ENCODE data around the gene MMP2. TPM values are rescaled to one million over a fixed set of nuclear protein-coding genes. Genes with fewer than 3 reads are reported as not detected.

MMP2 gene
- total RNA-seq, 1 experiment from 2014 or later, result 1.5 TPM

- no TSS peak for BruUV-seq (replicated peaks)
- Histone ChIP-seq H3K9me3 (ENCODE audit: control insufficient read depth in 1 of 2, insufficient read depth in 1 of 2, low read depth in 1 of 2, low read length in 2 of 2) (no peaks in the 10 kb centered on the region), H2AFZ (ENCODE audit: low read depth, low read length, poor library complexity, severe bottlenecking) (no peak overlapping the region), H3K27ac (ENCODE audit: low read depth, low read length) (no peak overlapping the region), H3K79me2 (ENCODE audit: insufficient read depth, low read length) (no peaks in the 10 kb centered on the region), H3K4me3 (replicated peaks in 1 of 2; ENCODE audit: low read depth in 1 of 2, low read length in 2 of 2) (no peak overlapping the region), H4K20me1 (ENCODE audit: insufficient read depth) (no peaks in the 10 kb centered on the region), H3K4me1 (ENCODE audit: control insufficient read depth in 1 of 2, insufficient read depth in 2 of 2, low read length in 2 of 2) (no peaks in the 10 kb centered on the region), H3K4me2 (ENCODE audit: low read length) (no peak overlapping the region), H3K27me3 (ENCODE audit: insufficient read depth, low read length) (peaks cover 1% of the 10 kb centered on the region; the same call in 1 of the 2 replicates), H3K9ac (ENCODE audit: low read length) (no peak overlapping the region), H3K9me2 (ENCODE audit: insufficient read depth) (no peaks in the 10 kb centered on the region), H3K36me3 (ENCODE audit: control insufficient read depth in 1 of 2, insufficient read depth in 2 of 2, low read length in 2 of 2) (no peaks in the 10 kb centered on the region)
- ATAC-seq (no peak), DNase-seq (ENCODE audit: low read depth, low spot score) (no peak)
- POLR2A ChIA-PET, result no interaction called here
- CTCF ChIA-PET, result no interaction called here
- intact Hi-C loops (cut with micrococcal nuclease), result no loop called here
- RAD21 ChIA-PET (ENCODE audit: low non-redundant PET in 1 of 2, low total read pairs in 2 of 2, uncharacterized antibody in 2 of 2, unreplicated experiment in 2 of 2), result no interaction called here
- TF ChIP-seq JUND (IDR thresholded peaks at IDR 0.05), result no peak
- no peak for TF ChIP-seq EZH2phosphoT487 (IDR thresholded peaks at IDR 0.05; ENCODE audit: borderline replicate concordance)
- TF ChIP-seq ELF1 (IDR thresholded peaks at IDR 0.05; ENCODE audit: borderline replicate concordance, low read depth), result no peak
- no peak for TF ChIP-seq MAX (IDR thresholded peaks at IDR 0.05)
- TF ChIP-seq SIN3A (IDR thresholded peaks at IDR 0.05; ENCODE audit: low read depth), result no peak
- no peak for TF ChIP-seq ZNF274 (IDR thresholded peaks at IDR 0.05; ENCODE audit: low read depth, low read length)
- TF ChIP-seq ATF3 (IDR thresholded peaks at IDR 0.05), result no peak
- TF ChIP-seq ZBTB33 (IDR thresholded peaks at IDR 0.05; ENCODE audit: extremely low read depth, insufficient replicate concordance, low read length), result no peak
- TF ChIP-seq SP1 (IDR thresholded peaks at IDR 0.05; ENCODE audit: low read depth), result no peak
- no peak for TF ChIP-seq EZH2 (IDR thresholded peaks at IDR 0.05)
- TF ChIP-seq TCF7L2 (IDR thresholded peaks at IDR 0.05; ENCODE audit: borderline replicate concordance, extremely low read depth, insufficient read depth, insufficient read length), result no peak
- TF ChIP-seq CTCF (IDR thresholded peaks at IDR 0.05 in 2 of 3, conservative IDR thresholded peaks at IDR 0.05 in 1 of 3; ENCODE audit: borderline replicate concordance in 1 of 3, insufficient read depth in 1 of 3, low read depth in 2 of 3, low read length in 2 of 3), result no peak
- no peak for TF ChIP-seq CEBPB (IDR thresholded peaks at IDR 0.05; ENCODE audit: low read depth)
- TF ChIP-seq CBX3 (IDR thresholded peaks at IDR 0.05; ENCODE audit: low read depth), result no peak
- TF ChIP-seq RAD21 (IDR thresholded peaks at IDR 0.05; ENCODE audit: low read depth), result no peak
- TF ChIP-seq FOSL1 (IDR thresholded peaks at IDR 0.05; ENCODE audit: low read depth), result no peak
- no peak for TF ChIP-seq POLR2A (IDR thresholded peaks at IDR 0.05; ENCODE audit: borderline replicate concordance, extremely low read depth, insufficient read depth, insufficient read length)
Observed at GRCh38 chr16:55482056-55482455, 3.1 kb downstream of the MMP2 start.
